GM12875 (cell line): ENCODE results near the gene TRMU.

Experiments used
- H3K4me3 ChIP-seq: one replicate; pipeline ENCODE4 v1.5.1; 2011; ENCODE audit warnings: low read depth, low read length, control low read depth
- TF ChIP-seq, protein P1 (sequence below): IDR thresholded peaks from 2 replicates; pipeline ENCODE4 v1.5.1; 2011; ENCODE audit warnings: low read depth, mild to moderate bottlenecking, control low read depth, inconsistent platforms, low read length, moderate library complexity, borderline replicate concordance; ENCODE audit not compliant: insufficient read depth

TRMU gene

DNA sequence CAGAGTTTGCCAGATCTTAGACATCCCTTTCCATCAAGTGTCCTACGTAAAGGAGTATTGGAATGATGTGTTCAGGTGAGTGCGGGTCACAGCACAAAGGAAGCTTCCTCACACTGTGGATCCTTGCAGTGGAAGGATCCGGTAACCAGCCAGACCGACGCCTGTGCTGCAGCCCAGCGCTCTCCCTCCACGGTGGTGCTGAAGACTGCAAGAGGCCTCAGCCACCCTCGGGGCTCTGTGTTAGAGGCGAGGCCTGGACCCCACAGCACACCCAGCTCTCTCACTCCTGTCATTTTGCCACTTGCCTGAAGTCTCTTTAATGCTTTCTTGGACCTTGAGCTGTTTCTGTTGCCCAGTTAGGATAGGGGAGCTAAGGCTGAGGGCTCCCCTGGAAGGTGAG lies 2.4 kb downstream of the TRMU start:
- TF ChIP-seq, protein P1, sequence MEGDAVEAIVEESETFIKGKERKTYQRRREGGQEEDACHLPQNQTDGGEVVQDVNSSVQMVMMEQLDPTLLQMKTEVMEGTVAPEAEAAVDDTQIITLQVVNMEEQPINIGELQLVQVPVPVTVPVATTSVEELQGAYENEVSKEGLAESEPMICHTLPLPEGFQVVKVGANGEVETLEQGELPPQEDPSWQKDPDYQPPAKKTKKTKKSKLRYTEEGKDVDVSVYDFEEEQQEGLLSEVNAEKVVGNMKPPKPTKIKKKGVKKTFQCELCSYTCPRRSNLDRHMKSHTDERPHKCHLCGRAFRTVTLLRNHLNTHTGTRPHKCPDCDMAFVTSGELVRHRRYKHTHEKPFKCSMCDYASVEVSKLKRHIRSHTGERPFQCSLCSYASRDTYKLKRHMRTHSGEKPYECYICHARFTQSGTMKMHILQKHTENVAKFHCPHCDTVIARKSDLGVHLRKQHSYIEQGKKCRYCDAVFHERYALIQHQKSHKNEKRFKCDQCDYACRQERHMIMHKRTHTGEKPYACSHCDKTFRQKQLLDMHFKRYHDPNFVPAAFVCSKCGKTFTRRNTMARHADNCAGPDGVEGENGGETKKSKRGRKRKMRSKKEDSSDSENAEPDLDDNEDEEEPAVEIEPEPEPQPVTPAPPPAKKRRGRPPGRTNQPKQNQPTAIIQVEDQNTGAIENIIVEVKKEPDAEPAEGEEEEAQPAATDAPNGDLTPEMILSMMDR = no peak
- no peak overlapping the region for H3K4me3 ChIP-seq

DNA sequence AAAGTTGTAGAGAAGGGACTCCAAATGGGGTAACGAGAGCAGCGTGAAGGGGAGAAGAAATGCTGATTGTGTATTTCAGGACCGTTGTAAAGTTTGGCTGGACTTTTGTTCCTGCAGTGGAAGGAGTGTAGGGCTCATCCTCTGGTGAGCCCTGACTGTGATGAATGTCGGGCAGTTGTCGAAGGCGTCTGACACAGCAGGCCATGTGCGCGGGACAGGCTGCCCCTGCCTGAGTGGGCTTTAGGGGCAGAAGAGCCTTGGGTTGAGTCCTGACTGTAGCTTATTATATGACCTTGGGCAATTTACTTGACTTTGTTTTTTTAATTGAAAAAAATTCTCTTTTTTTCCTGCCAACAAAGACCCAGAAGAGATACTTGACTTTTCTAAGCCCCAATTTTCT lies 3.1 kb downstream of the TRMU start:
- TF ChIP-seq, protein P1 = no peak
- H3K4me3 ChIP-seq = no peak overlapping the region

DNA sequence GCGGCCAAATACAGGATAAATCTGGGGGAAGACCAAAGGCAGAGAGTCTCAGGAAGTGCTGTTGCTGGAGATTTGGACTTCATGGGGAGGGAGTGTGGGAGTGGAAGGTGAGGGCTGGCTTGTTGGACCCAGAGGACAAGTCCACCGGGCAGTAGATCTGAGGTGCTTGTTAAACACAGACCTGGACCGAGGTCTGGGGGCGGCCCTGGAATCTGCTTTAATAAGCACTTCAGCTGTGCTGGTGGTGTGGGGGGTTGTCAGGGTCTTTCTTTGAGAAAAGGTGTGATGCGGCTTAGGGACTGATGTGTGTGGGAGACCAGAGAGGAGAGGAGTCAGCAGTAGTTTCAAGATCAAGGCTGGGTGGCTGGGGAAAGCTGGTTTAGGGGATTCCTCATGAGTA lies 4.4 kb downstream of the TRMU start:
- no peak overlapping the region for H3K4me3 ChIP-seq
- TF ChIP-seq, protein P1 = no peak

DNA sequence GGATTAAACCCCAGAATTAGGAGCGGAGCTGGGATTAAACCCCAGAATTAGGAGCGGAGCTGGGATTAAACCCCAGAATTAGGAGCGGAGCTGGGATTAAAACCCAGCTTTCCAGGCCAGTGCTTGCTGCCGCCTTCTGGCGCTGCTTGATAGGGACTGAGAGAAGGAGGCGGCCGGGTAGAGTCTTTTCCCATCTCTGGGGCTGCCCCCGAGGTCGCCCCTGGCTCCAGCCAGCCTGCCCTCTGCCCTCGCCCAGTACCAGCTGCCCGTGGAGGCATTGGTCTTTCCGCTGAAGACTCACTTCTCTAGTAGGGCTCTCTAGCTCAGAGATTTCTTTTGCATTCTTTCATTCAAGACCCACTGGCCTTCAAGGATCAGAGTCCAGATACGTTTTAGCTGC lies 5.2 kb downstream of the TRMU start:
- TF ChIP-seq, protein P1 = no peak
- H3K4me3 ChIP-seq = no peak overlapping the region

DNA sequence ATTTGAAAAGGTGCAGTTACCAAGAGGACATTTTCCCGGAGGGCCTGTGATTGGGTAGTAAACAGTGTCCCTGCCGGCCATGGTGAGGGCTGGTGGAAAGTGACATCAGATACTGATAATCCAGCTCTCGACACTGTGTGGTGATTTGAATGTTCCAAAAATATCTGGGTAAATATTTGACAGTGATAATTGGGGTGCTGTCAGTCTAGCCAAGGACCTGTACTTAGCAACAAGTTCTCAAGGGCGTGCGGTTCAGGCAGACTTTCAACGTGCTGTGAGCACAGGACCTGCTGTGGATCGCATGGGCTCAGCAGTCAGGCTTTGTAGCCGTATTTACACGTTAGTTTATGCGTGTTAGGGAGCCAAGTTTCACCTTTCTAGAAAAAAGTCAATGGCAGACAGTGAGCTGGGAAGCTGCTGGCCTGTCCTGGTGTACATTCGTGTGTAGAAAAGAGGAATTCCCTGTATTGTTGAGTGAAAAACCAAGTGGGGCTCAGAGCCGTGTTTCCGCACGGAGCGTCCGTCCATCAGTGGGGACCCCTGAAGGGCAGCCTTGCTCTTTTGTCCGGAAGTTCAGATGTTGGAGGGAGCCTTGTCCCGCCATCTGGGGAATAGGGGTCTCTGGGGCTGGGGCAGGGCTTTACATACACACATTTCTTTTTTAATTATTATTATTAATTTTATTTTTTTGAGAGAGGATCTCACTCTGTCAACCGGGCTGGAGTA lies 11.3 kb downstream of the TRMU start:
- no peak overlapping the region for H3K4me3 ChIP-seq
- TF ChIP-seq, protein P1 = no peak

DNA sequence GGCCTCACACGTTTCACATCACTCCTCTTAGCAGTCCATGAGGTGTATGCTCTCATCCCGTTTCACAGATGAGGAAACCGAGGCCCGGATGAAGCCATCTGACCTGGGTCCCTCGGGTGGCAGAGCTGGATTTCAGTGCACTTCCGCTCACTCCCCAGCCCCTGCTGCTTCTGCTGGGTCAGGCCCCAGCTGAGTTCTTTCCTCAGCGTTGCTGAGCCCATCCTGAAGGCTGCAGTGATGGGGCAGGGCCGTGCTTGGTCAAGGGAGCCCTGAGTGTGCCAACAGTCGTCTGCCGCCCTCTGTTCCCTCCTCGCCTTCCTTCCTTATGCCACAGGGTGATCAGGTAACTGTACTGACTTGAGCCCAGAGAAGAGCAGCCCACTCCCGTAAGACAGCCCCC lies 12.1 kb downstream of the TRMU start:
- TF ChIP-seq, protein P1 = no peak
- no peak overlapping the region for H3K4me3 ChIP-seq

DNA sequence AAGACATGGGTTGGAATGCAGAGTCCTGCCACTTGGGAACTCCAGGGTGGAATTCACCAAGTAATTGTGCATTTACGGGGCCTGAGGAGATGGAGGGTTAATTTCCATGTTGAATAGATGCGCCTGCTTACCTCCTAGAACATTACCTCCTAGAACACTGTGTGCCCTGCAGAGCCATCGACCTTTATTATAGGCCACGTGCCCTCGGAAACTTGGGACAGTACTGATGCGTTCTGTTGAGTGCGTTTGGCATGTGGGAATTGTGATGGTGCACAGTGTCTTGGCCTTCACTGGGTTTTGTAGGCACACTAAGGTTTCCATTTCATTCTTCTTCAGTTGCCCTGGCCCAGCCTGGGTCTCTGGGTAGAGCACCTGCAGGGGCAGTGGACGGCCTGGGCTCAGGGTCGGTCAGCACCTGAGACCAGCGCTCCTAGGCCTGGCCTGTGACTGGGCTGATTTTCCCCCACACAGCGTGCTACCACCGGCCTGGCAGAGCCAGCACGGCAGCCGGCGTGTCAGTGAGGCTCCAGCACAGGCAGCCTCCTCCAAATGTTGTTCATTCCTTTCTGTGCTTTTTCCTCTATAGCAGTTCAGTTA lies 12.7 kb downstream of the TRMU start:
- no peak overlapping the region for H3K4me3 ChIP-seq
- TF ChIP-seq, protein P1 = no peak
